ENCODE measurements around the gene RFX4.

Gene RFX4

GRCh38 chr12:106771425-106771824 is 188.6 kb downstream of the RFX4 start:
- H3K4me3 ChIP-seq (ENCODE audit: low read depth, low read length) = no peak overlapping the region
- DNase-seq (ENCODE audit: low read depth) = no peak
- no peak for TF ChIP-seq CTCF (IDR thresholded peaks at IDR 0.05; ENCODE audit: control insufficient read depth, extremely low read depth, insufficient read depth)

GRCh38 chr12:106773286-106774004 is 190.6 kb downstream of the RFX4 start:
- DNase-seq (ENCODE audit: low read depth) = no peak
- no peak for TF ChIP-seq CTCF (IDR thresholded peaks at IDR 0.05; ENCODE audit: control insufficient read depth, extremely low read depth, insufficient read depth)
- peak overlapping the region; percentile 85 for H3K4me3 ChIP-seq (ENCODE audit: low read depth, low read length)

GRCh38 chr12:106774005-106774807 is 191.4 kb downstream of the RFX4 start, which contains the start of gene RIC8B:
TSS of gene RIC8B (plus strand) at chr12:106774682. CDS start at chr12:106774746, 64 bp downstream.
- no peak for TF ChIP-seq CTCF (IDR thresholded peaks at IDR 0.05; ENCODE audit: control insufficient read depth, extremely low read depth, insufficient read depth)
- H3K4me3 ChIP-seq (ENCODE audit: low read depth, low read length) = peak within 1 kb of the TSS; percentile 85

GRCh38 chr12:106774808-106775524 is 192.2 kb downstream of the RFX4 start:
- no peak for TF ChIP-seq CTCF (IDR thresholded peaks at IDR 0.05; ENCODE audit: control insufficient read depth, extremely low read depth, insufficient read depth)
- H3K4me3 ChIP-seq (ENCODE audit: low read depth, low read length) = peak overlapping the region; percentile 85
- no peak for DNase-seq (ENCODE audit: low read depth)

More at GRCh38 chr12:106774005-106774807, 191.4 kb downstream of the RFX4 start, which contains the start of gene RIC8B:
- peak; percentile 97 for DNase-seq (ENCODE audit: low read depth)

- no peak overlapping the region for H3K4me3 ChIP-seq (ENCODE audit: low read depth, low read length)
- no peak for TF ChIP-seq CTCF (IDR thresholded peaks at IDR 0.05; ENCODE audit: control insufficient read depth, extremely low read depth, insufficient read depth)
- no peak for DNase-seq (ENCODE audit: low read depth)
Measured at GRCh38 chr12:106776897-106777296, 194.1 kb downstream of the RFX4 start.

GRCh38 chr12:106780010-106780631 is 197.3 kb downstream of the RFX4 start:
- no peak for TF ChIP-seq CTCF (IDR thresholded peaks at IDR 0.05; ENCODE audit: control insufficient read depth, extremely low read depth, insufficient read depth)
- no peak for DNase-seq (ENCODE audit: low read depth)
- H3K4me3 ChIP-seq (ENCODE audit: low read depth, low read length) = no peak overlapping the region
